Stimulated activated naive CD8-positive, alpha-beta T cell treated with anti-CD3 and anti-CD28 coated beads, Interleukin-15, Interleukin-2, amounts not matched to agents 100 ng/mL and 50 ng/mL, for 24 hours (primary cell): ENCODE data around the gene CNOT6L.

ENCODE experiments used
- H3K27ac Mint-ChIP-seq: one replicate; pipeline ENCODE4 v1.8.0; 2021; ENCODE audit warnings: mild to moderate bottlenecking, mixed read lengths
- H3K27me3 Mint-ChIP-seq: one replicate; pipeline ENCODE4 v1.8.0; 2021; ENCODE audit warnings: mixed read lengths
- H3K36me3 Mint-ChIP-seq: one replicate; pipeline ENCODE4 v1.8.0; 2021; ENCODE audit warnings: low read depth, mixed read lengths
- H3K4me1 Mint-ChIP-seq: one replicate; pipeline ENCODE4 v1.8.0; 2021; ENCODE audit warnings: low read depth, mixed read lengths
- H3K4me3 Mint-ChIP-seq: one replicate; pipeline ENCODE4 v1.8.0; 2021; ENCODE audit warnings: mild to moderate bottlenecking, mixed read lengths
- H3K9me3 Mint-ChIP-seq: one replicate; pipeline ENCODE4 v1.8.0; 2021; ENCODE audit warnings: mixed read lengths

CNOT6L gene

GRCh38 chr4:77692847-77693432 is 126.2 kb downstream of the CNOT6L start:
- Mint-ChIP-seq H3K9me3 (no peaks in the 10 kb centered on the region), H3K27ac (no peak overlapping the region), H3K4me1 (peaks cover 6% of the 10 kb centered on the region), H3K4me3 (no peak overlapping the region), H3K36me3 (no peaks in the 10 kb centered on the region), H3K27me3 (peaks cover 4% of the 10 kb centered on the region)

- H3K27ac Mint-ChIP-seq: no peak overlapping the region
- no peaks in the 10 kb centered on the region for H3K9me3 Mint-ChIP-seq
- no peaks in the 10 kb centered on the region for H3K27me3 Mint-ChIP-seq
- H3K4me1 Mint-ChIP-seq: no peaks in the 10 kb centered on the region
- no peaks in the 10 kb centered on the region for H3K36me3 Mint-ChIP-seq
- H3K4me3 Mint-ChIP-seq: no peak overlapping the region
Measured at GRCh38 chr4:77681792-77682191, 137.4 kb downstream of the CNOT6L start.

GRCh38 chr4:77676842-77677241 is 142.3 kb downstream of the CNOT6L start:
- Mint-ChIP-seq H3K27ac (no peak overlapping the region), H3K4me3 (no peak overlapping the region), H3K36me3 (no peaks in the 10 kb centered on the region), H3K27me3 (no peaks in the 10 kb centered on the region), H3K4me1 (no peaks in the 10 kb centered on the region), H3K9me3 (no peaks in the 10 kb centered on the region)

GRCh38 chr4:77671051-77671450 is 148.1 kb downstream of the CNOT6L start:
- H3K9me3 Mint-ChIP-seq: no peaks in the 10 kb centered on the region
- H3K27me3 Mint-ChIP-seq: no peaks in the 10 kb centered on the region
- H3K27ac Mint-ChIP-seq: no peak overlapping the region
- H3K4me1 Mint-ChIP-seq: no peaks in the 10 kb centered on the region
- no peak overlapping the region for H3K4me3 Mint-ChIP-seq
- no peaks in the 10 kb centered on the region for H3K36me3 Mint-ChIP-seq

DNA sequence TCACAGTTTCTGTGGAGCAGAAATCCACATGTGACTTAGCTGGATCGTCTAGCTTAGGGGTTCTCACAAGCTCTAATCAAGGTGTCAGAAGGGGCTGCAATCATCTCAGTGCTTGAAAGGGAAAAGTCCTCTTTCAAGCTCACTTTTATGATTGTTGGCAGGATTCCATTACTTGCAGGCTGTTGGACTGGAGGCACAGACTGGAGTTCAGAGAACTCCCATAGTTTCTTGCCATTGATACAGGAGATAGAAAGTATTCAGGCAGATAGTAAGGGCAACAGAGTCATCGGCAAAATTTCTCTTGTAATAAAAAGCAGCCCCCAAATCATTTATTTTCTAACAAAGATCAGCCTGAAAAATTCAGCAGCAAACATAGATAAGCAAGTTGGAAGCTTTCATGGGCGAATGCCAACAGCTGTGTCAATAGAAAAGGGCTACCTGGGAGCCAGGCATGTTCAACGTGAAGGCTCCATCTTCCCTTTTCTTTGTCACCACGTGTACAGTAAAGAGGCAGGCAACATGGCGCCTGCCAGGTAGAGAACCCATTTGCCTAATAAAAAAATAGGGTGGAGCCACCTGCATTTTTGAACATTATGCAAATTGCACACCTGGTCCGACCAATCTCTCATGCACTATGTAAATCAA is 149.1 kb downstream of the CNOT6L start:
- Mint-ChIP-seq H3K36me3 (no peaks in the 10 kb centered on the region), H3K4me3 (no peak overlapping the region), H3K4me1 (no peaks in the 10 kb centered on the region), H3K27ac (no peak overlapping the region), H3K27me3 (no peaks in the 10 kb centered on the region), H3K9me3 (no peaks in the 10 kb centered on the region)

- no peaks in the 10 kb centered on the region for H3K9me3 Mint-ChIP-seq
- H3K36me3 Mint-ChIP-seq: no peaks in the 10 kb centered on the region
- no peak overlapping the region for H3K4me3 Mint-ChIP-seq
- no peaks in the 10 kb centered on the region for H3K27me3 Mint-ChIP-seq
- H3K27ac Mint-ChIP-seq: no peak overlapping the region
- H3K4me1 Mint-ChIP-seq: no peaks in the 10 kb centered on the region
Measured at GRCh38 chr4:77665381-77666069, 153.6 kb downstream of the CNOT6L start.
